Measurements from ENCODE around the gene CCZ1B.
"Not testable (repeated sequence)": the region's sequence is repeated elsewhere in the genome, so short reads cannot be mapped to it uniquely, and the experiment has no call there.

The CCZ1B gene

GRCh38 chr7:6750173-6750572 is 75.9 kb downstream of the CCZ1B start:
- not testable (repeated sequence) for H3K27me3 ChIP-seq (ENCODE audit: insufficient read depth, low read length); H3K36me3 ChIP-seq (ENCODE audit: insufficient read depth, low read length); H2AFZ ChIP-seq (ENCODE audit: low read depth, low read length); H3K4me1 ChIP-seq (ENCODE audit: insufficient read depth, low read length); H3K4me3 ChIP-seq (ENCODE audit: low read length); H3K9me3 ChIP-seq (ENCODE audit: low read length)

DNA sequence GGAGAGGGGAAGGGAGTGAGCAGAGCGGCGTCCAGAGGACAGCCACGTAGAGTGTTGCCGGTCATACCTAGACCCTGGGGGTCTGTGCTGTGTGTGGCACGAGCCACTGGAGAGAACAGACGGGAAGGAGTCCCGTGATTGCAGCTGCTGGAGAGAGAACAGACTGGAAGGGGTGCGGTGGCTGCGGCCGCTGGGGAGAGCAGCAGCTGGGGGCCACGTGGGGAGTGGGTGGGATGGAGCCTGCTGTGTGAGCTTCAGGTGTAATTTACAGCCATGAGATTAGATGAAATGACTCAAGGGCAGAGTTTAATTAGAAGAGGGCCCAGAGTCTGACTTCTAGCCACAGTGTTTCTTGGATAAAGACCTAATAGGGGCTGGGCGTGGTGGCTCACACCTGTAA is 76.7 kb downstream of the CCZ1B start:
- not testable (repeated sequence) for H2AFZ ChIP-seq (ENCODE audit: low read depth, low read length); H3K36me3 ChIP-seq (ENCODE audit: insufficient read depth, low read length); H3K4me1 ChIP-seq (ENCODE audit: insufficient read depth, low read length); H3K27me3 ChIP-seq (ENCODE audit: insufficient read depth, low read length); H3K4me3 ChIP-seq (ENCODE audit: low read length); H3K9me3 ChIP-seq (ENCODE audit: low read length)
